Tibial artery (tissue), 4 donors: Measurements from ENCODE around the gene RAPGEF4.

ENCODE experiments used
- DNase-seq, 2 donors: peaks; one replicate each; pipeline ENCODE4 v3.0.0-alpha.2; 2019
- H3K27ac ChIP-seq, 2 donors: fragments of 200-600 bp; sonication (generic) in 1 of 2; 1 replicate in 1 of 2; 2 replicates in 1 of 2; pipeline ENCODE4 v1.5.1; 2018 to 2019; ENCODE audit warnings: mild to moderate bottlenecking in 1 of 2
- H3K27me3 ChIP-seq, 2 donors: fragments of 200-600 bp; sonication (generic) in 1 of 2; one replicate each; pipeline versions ENCODE4 v1.5.1 to v1.6.0; 2016 to 2019
- H3K36me3 ChIP-seq, 3 donors: fragments of 200-600 bp; sonication (generic) in 2 of 3; one replicate each; pipeline ENCODE4 v1.5.1; 2016 to 2019; ENCODE audit warnings: mild to moderate bottlenecking in 2 of 3
- H3K4me1 ChIP-seq, 4 donors: fragments of 200-600 bp; sonication (generic) in 2 of 4; 1 replicate in 3 of 4; 2 replicates in 1 of 4; pipeline ENCODE4 v1.5.1; 2016 to 2019
- H3K4me3 ChIP-seq, 2 donors: fragments of 200-600 bp; sonication (generic) in 1 of 2; 1 replicate in 1 of 2; 2 replicates in 1 of 2; pipeline ENCODE4 v1.5.1; 2018 to 2019; ENCODE audit warnings: mild to moderate bottlenecking in 2 of 2
- H3K9me3 ChIP-seq, 3 donors: fragments of 200-600 bp; sonication (generic) in 1 of 3; one replicate each; pipeline ENCODE4 v1.5.1; 2016 to 2019
- CTCF ChIP-seq, 2 experiments: fragments of 200-600 bp in 1 of 2; fragments of 450-650 bp in 1 of 2; IDR thresholded peaks; one replicate each; pipeline ENCODE4 v1.5.1; 2017 to 2019; ENCODE audit warnings: antibody characterized with exemption in 2 of 2, mild to moderate bottlenecking in 1 of 2, moderate library complexity in 1 of 2
- intact Hi-C: fragments of 100-400 bp; cut with DNase I; formaldehyde crosslinking; loops from one replicate; pipeline ENCODE4 v1.15.0; 2023; ENCODE audit warnings: low total_unique reads

The RAPGEF4 gene

GRCh38 chr2:172777431-172777830 lies 41.8 kb downstream of the RAPGEF4 start:
- TF ChIP-seq CTCF (IDR thresholded peaks at IDR 0.05): no peak
- no peak overlapping the region for H3K4me3 ChIP-seq
- DNase-seq: no peak
- no peak overlapping the region for H3K27ac ChIP-seq
- H3K4me1 ChIP-seq: no peaks in the 10 kb centered on the region
- no peaks in the 10 kb centered on the region for H3K27me3 ChIP-seq
- intact Hi-C loops: no loop called here
- no peaks in the 10 kb centered on the region for H3K9me3 ChIP-seq
- no peaks in the 10 kb centered on the region for H3K36me3 ChIP-seq

DNA sequence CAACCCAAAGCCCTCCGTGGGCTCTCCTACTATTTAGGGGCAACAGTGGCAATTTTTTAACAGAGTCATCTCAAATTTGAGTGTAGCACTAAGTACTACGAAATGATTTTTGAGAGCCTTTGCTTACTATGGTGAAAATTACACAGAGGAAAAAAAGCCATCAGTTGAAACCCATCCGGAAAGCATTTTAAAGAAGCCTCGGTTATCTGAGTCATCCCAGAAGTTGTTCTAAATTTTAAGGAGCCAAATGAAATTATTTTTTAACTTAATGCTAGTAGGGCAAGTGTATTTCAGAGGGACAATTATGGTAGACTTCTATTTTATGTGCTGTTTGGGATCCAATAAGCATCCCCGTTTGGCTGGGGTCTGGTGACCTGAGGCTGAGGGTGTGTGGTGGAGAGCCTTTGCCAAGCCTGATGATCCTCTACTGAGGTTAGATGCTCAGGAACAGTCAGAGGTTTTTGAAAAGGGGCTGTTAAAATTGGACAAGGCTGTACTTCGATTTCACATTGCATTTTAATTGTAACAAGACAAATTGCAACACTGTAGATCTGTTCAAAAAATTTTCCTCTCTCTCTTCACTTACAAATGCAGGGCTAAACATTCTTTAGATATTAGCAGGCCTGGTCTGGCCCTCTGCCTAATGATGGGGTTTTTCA lies 47.0 kb downstream of the RAPGEF4 start:
- TF ChIP-seq CTCF (IDR thresholded peaks at IDR 0.05): no peak

DNA sequence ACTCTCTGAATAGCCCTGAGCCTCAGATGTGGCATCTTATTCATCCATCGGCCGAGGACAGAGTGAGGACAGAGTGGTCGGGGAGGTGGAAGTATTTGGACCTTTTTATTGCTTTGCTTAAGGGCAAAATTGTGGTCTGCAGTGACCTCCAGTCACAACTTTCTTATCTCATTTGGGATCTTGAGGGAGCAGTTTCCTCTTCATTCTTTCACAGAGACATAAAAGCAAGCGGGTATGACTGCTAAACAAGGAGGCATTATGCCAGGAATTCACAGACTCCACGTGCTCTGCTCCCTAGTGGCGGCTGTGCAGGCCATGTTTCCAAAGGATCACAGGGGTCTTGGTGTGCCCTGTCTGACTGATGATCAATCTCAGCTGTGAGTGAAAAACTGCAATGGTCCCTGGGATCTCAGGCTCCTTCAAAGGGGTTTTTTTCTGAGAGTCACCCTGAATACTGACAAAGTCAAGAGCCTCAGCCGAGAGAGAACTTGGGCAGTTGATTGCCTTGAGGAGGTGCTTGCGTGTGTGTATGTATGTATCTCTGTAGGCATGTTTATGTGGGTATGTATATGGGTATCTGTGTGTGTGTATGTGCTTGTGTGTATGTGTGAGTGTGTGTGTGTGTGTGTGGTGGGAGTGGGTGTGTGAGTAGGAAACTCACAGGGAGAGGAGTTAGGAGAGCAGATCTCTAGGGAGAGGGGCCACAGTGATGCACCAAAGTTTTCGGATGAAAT lies 47.7 kb downstream of the RAPGEF4 start:
- no peak for TF ChIP-seq CTCF (IDR thresholded peaks at IDR 0.05)
- Histone ChIP-seq H3K36me3 (no peaks in the 10 kb centered on the region), H3K4me3 (no peak overlapping the region), H3K27me3 (no peaks in the 10 kb centered on the region), H3K4me1 (peaks cover 0 to 7% (median 0%) of the 10 kb centered on the region in 4 donors), H3K9me3 (no peaks in the 10 kb centered on the region), H3K27ac (no peak overlapping the region)
- intact Hi-C loops: no loop called here
- no peak for DNase-seq

More for the DNA sequence above, 47.0 kb downstream of the RAPGEF4 start:
- no peak for DNase-seq
- Histone ChIP-seq H3K4me1 (peaks cover 0 to 7% (median 0%) of the 10 kb centered on the region in 4 donors), H3K27me3 (no peaks in the 10 kb centered on the region), H3K27ac (no peak overlapping the region), H3K36me3 (no peaks in the 10 kb centered on the region), H3K4me3 (no peak overlapping the region), H3K9me3 (no peaks in the 10 kb centered on the region)
- intact Hi-C loops: no loop called here

DNA sequence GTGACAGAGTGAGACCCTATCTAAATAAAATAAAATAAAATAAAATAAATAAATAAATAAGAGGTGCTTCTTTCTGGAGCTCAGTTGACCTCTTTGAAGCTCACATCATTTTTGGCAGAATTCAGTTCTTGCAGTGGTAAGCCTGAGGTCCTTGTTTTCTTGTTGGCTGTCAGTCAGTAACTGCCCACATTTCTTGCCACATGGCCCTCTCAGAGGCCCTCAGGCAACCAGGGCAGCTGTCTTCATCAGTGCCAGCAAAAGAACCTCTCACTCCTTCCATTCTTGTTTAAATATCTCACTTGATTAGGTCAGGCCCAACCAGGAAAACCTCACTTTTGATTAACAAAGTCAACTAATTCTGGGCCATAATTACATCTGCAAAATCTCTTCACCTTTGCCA lies 53.2 kb downstream of the RAPGEF4 start:
- TF ChIP-seq CTCF (IDR thresholded peaks at IDR 0.05): no peak
- no peak for DNase-seq
- intact Hi-C loops: no loop called here
- H3K4me1 ChIP-seq: no peaks in the 10 kb centered on the region
- no peak overlapping the region for H3K4me3 ChIP-seq
- no peaks in the 10 kb centered on the region for H3K36me3 ChIP-seq
- no peak overlapping the region for H3K27ac ChIP-seq
- no peaks in the 10 kb centered on the region for H3K9me3 ChIP-seq
- H3K27me3 ChIP-seq: no peaks in the 10 kb centered on the region

DNA sequence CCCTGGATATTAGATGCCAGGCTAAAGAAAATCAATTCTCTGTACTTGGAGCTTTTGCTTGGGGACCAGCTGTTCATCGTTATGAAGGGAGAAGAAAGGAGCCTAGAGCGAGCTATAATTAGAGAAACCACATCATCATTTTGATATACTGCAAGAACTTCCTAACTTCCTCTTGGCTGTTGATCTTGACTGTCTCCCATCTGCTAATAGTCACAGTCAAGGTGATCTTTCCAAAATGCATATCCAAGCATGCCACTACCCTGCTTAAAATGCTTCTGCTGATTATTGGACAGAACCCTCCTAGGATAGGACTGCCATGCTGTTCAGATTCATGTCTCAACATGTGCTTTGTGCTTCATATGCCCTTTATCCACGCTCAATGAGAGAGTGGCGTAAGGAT lies 54.8 kb downstream of the RAPGEF4 start:
- no peak overlapping the region for H3K27ac ChIP-seq
- H3K4me1 ChIP-seq: no peaks in the 10 kb centered on the region
- H3K4me3 ChIP-seq: no peak overlapping the region
- DNase-seq: no peak
- H3K36me3 ChIP-seq: no peaks in the 10 kb centered on the region
- TF ChIP-seq CTCF (IDR thresholded peaks at IDR 0.05): no peak
- no peaks in the 10 kb centered on the region for H3K27me3 ChIP-seq
- H3K9me3 ChIP-seq: no peaks in the 10 kb centered on the region
- intact Hi-C loops: no loop called here
